T-helper 9 cell (primary cell): ENCODE results near the gene ZNF423.

Source experiments
- DNase-seq: peaks from one replicate; pipeline ENCODE4 v3.0.0-alpha.2; 2020

Gene ZNF423

DNA sequence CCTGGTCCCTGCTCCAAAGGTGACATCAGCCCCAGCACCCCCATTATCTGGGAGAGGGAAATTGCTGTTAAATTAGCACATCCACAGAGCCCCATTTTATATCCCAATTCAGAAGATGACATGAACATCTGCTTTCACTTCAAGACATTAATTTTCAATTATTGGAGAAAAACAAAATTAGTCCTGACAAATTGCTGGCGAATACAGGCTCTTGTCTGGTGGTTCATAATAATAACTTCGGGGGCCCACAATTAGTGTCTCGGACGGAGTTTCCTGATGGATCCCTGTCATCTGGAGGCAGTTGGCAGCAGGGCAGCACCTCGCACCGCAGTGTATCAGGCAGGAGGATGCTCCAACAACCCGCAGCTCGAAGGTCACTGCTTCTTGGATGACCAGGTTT lies 7.4 kb downstream of the ZNF423 start:
- no peak for DNase-seq

GRCh38 chr16:49846800-49847199 lies 9.1 kb downstream of the ZNF423 start:
- DNase-seq = no peak

DNA sequence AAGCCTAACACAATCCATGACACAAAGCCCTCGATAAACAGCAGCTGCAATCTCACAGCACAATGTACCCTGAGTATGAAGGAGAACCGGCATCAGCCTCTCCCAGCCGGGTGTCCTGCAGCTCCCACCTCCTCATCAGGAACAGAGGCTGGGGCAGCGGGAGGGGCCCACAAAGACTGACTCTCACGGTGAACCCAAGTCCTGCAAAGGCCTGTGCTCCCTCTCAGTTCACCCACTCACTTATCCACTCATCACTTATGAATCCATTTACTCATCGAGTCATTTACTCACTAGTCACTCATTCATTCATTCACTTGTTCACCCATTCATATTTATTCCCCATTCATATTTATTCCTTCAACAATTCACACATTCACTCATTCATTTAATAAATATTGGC lies 11.6 kb downstream of the ZNF423 start:
- no peak for DNase-seq

DNA sequence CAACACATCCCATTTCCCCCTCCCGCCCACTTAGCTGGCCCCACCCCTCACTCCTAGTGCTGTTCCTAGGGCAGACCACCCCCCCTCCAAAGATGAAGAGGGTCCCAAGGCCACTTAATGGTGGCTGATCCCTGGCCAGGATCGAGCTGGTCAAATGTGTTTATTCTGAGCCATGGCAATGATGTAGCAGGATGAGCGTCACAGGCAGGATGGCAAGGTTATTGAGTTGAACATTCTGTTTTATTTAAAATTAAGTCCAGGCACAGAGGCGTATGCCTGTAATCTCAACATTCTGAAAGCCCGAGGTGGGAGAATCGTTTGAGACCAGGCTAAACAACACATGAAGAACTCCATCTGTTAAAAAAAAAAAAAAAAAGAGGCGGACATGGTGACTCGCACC lies 12.2 kb downstream of the ZNF423 start:
- no peak for DNase-seq

GRCh38 chr16:49842972-49843371 lies 12.9 kb downstream of the ZNF423 start:
- no peak for DNase-seq

- DNase-seq = no peak
Measured at GRCh38 chr16:49839017-49839825, 16.7 kb downstream of the ZNF423 start.

GRCh38 chr16:49838441-49839016 lies 17.4 kb downstream of the ZNF423 start:
- no peak for DNase-seq

GRCh38 chr16:49837688-49838410 lies 18.1 kb downstream of the ZNF423 start:
- DNase-seq = no peak

- no peak for DNase-seq
Measured at GRCh38 chr16:49836668-49837067, 19.2 kb downstream of the ZNF423 start.

GRCh38 chr16:49836218-49836617 lies 19.7 kb downstream of the ZNF423 start:
- DNase-seq = no peak

- no peak for DNase-seq
Measured at GRCh38 chr16:49835161-49835777, 20.6 kb downstream of the ZNF423 start.

DNA sequence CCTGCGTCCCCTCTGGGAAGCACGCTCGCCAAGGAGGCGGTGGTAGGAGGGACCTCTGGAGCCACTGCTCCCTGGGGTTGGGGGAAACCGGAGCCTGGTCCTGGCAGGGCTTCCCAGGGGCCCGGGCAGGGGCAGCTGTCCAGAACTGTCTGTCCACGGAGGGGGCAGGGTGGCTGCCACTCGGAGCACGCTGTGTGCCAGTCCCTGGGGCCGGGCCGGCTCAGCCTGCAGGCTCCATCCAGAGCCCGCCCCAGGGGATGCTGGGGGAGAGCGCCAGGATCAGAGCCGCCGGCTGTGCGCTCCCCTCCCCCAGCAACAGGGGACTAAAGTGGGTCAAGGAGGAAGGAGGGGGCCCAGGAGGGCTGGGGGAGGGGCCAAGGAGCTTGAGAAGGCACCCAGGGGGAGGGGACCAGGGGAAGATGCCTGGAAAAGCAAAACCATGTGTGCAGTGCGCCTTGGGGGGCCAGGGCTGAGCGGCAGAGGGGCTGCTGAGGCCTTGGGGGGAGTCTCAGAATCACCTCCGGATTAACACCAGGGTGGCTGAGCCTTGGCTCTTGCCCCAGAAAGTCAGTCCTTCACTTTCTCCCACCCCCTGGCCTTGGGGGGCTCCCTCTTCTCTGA lies 21.3 kb downstream of the ZNF423 start:
- no peak for DNase-seq

- DNase-seq = no peak
Measured at GRCh38 chr16:49833796-49834530, 21.9 kb downstream of the ZNF423 start.

DNA sequence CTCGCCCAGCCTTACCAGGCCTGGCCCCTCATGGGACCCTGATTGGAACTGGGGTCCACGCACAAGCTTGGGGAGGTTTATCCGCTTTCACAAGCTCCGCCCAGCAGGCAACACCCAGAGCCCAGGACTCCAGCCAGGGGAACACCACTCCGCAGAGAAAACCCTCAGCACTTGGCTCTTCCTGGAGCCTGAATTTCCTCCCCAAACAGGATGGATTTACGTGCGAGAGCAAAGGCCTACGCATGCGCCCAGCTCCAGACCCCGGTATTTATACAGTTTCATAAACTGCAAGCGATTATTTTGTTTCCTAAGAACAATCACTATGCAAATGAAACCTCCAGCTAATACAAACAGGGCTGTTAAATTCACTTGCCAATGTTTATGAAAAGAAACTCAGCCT lies 22.8 kb downstream of the ZNF423 start:
- no peak for DNase-seq

GRCh38 chr16:49832177-49832576 lies 23.7 kb downstream of the ZNF423 start:
- no peak for DNase-seq

GRCh38 chr16:49830873-49831272 lies 25.0 kb downstream of the ZNF423 start:
- no peak for DNase-seq

GRCh38 chr16:49828533-49829267 lies 27.2 kb downstream of the ZNF423 start:
- no peak for DNase-seq

DNA sequence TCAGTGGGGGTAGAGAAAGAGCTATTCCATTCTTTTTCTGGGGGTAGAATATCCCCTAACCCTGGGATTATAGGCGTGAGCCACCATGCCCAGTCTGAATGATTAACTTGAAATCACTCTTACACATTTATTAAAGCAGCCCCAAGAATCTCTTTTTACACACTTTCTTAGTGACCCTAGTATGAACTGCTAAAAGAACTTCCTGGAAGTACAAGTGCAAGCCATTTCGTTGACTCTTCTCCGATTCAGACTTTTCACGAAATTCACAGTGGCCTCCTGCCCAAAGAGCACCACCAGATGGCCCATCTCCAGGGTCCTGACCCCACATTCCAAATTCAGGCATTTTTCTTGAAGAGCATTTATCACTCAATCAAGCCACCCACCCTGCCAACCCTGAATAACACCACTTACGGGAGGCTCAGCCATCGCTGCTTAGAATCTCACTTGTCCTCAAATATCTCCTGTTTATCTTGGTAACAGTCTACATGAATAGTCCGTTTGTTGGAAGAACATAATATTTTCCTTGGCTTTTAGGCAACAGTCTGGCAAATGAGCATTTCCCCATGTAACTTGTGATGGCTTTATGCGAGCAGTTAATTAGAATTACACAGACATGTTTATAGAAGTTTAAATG lies 28.0 kb downstream of the ZNF423 start:
- no peak for DNase-seq

DNA sequence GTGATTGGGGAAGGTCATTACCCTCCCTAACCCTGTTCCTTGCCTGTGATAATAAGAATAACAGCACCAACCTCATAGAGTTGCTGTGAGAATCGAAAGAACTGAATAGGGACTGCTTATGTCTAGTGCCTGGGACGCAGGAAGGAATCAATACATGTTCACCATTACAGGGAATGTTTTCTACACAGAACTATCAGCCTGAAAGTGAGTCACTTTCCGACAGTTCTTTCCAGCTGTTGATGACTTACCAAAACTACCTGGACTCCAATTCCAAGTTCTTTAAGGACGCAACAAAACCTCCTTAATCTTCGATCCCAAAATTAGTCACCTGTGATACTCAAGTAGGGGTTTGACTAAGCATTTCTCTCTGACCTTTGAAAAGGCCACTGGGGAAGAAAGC lies 29.4 kb downstream of the ZNF423 start:
- DNase-seq = no peak

GRCh38 chr16:49825041-49825440 lies 30.9 kb downstream of the ZNF423 start:
- DNase-seq = no peak

- DNase-seq = no peak
Measured at GRCh38 chr16:49824593-49824992, 31.3 kb downstream of the ZNF423 start.
